GM23248 (cell line): Measurements from ENCODE around the gene GPR139. TPM values are rescaled to one million over a fixed set of nuclear protein-coding genes. Genes with fewer than 3 reads are reported as not detected.

Source experiments
- DNase-seq: peaks from one replicate; pipeline ENCODE4 v3.0.0-alpha.2; 2015
- H2AFZ ChIP-seq: fragments of 200-600 bp; sonication (generic); 2 replicates; pipeline ENCODE4 v1.6.1; 2016; ENCODE audit warnings: antibody characterized with exemption
- H3F3A ChIP-seq: fragments of 200-600 bp; sonication (generic); 2 replicates; pipeline ENCODE4 v1.6.1; 2016; ENCODE audit warnings: mild to moderate bottlenecking, antibody characterized with exemption, mixed run types; ENCODE audit not compliant: insufficient read depth
- H3K27ac ChIP-seq: fragments of 200-600 bp; sonication (generic); 2 replicates; pipeline ENCODE4 v1.5.1; 2016; ENCODE audit warnings: mild to moderate bottlenecking
- H3K27me3 ChIP-seq: fragments of 200-600 bp; sonication (generic); replicated peaks from 2 replicates; pipeline ENCODE4 v1.6.1; 2016; ENCODE audit warnings: mild to moderate bottlenecking; ENCODE audit not compliant: insufficient read depth
- H3K36me3 ChIP-seq: fragments of 200-600 bp; sonication (generic); 2 replicates; pipeline ENCODE4 v1.6.1; 2016; ENCODE audit warnings: low read depth, mild to moderate bottlenecking
- H3K4me1 ChIP-seq: fragments of 200-600 bp; sonication (generic); 2 replicates; pipeline ENCODE4 v1.6.1; 2016; ENCODE audit warnings: mild to moderate bottlenecking; ENCODE audit not compliant: insufficient read depth
- H3K4me2 ChIP-seq: fragments of 200-600 bp; sonication (generic); one replicate; pipeline ENCODE4 v1.6.1; 2016; ENCODE audit warnings: mild to moderate bottlenecking; ENCODE audit not compliant: unreplicated experiment
- H3K4me3 ChIP-seq: fragments of 200-600 bp; sonication (generic); 2 replicates; pipeline ENCODE4 v1.5.1; 2016; ENCODE audit warnings: mild to moderate bottlenecking
- H3K79me2 ChIP-seq: fragments of 200-600 bp; sonication (generic); 2 replicates; pipeline ENCODE4 v1.6.1; 2016; ENCODE audit warnings: mild to moderate bottlenecking; ENCODE audit not compliant: insufficient read depth
- H3K9ac ChIP-seq: fragments of 200-600 bp; sonication (generic); 2 replicates; pipeline ENCODE4 v1.6.1; 2016; ENCODE audit warnings: mild to moderate bottlenecking
- H3K9me2 ChIP-seq: fragments of 200-600 bp; sonication (generic); 2 replicates; pipeline ENCODE4 v1.6.1; 2016; ENCODE audit warnings: mixed run types, mild to moderate bottlenecking, moderate library complexity; ENCODE audit not compliant: insufficient read depth
- H3K9me3 ChIP-seq: fragments of 200-600 bp; sonication (generic); one replicate; pipeline ENCODE4 v1.6.1; 2017; ENCODE audit warnings: low read depth
- H4K20me1 ChIP-seq: fragments of 200-600 bp; sonication (generic); 2 replicates; pipeline ENCODE4 v1.6.0; 2016; ENCODE audit not compliant: insufficient read depth
- EZH2 ChIP-seq: fragments of 200-600 bp; sonication (generic); IDR thresholded peaks from 2 replicates; pipeline ENCODE4 v1.6.1; 2018; ENCODE audit warnings: antibody characterized with exemption, mild to moderate bottlenecking; ENCODE audit not compliant: insufficient read depth, poor library complexity, severe bottlenecking
- EZH2phosphoT487 ChIP-seq: fragments of 200-600 bp; sonication (generic); IDR thresholded peaks from 2 replicates; pipeline ENCODE4 v1.6.1; 2018; ENCODE audit warnings: antibody characterized with exemption, moderate library complexity, mild to moderate bottlenecking, low read depth; ENCODE audit not compliant: insufficient read depth
- WGBS, 2 experiments: methylation state at CpG; one replicate each; pipeline ENCODE4 v1.1.6; 2015 to 2017; ENCODE audit warnings: low lambda C conversion rate in 2 of 2, low coverage in 1 of 2; ENCODE audit errors: missing lambda C conversion rate in 2 of 2; 5-methylcytosine and 5-hydroxymethylcytosine counted together
- in situ Hi-C: fragments of 300-500 bp; cut with MboI; formaldehyde crosslinking; loops from 2 replicates; pipeline ENCODE4 v1.15.0; 2020
- polyA plus RNA-seq: library from polyadenylated mRNA; unstranded; fragments of >200 nt; fragmentation: Nextera tagmentation; extraction: Ambion mirVana; gene quantifications from 2 replicates; pipeline ENCODE4 v1.2.1, GENCODE V29; 2016
- total RNA-seq: library from RNA; depleted of rRNA; stranded (reverse); fragments of >200 nt; shearing (Covaris generic); gene quantifications from 2 replicates; pipeline ENCODE4 v1.2.3, GENCODE V29; 2014

Gene GPR139
- total and polyA plus RNA-seq, 2 experiments from 2014 or later, result not detected

DNA sequence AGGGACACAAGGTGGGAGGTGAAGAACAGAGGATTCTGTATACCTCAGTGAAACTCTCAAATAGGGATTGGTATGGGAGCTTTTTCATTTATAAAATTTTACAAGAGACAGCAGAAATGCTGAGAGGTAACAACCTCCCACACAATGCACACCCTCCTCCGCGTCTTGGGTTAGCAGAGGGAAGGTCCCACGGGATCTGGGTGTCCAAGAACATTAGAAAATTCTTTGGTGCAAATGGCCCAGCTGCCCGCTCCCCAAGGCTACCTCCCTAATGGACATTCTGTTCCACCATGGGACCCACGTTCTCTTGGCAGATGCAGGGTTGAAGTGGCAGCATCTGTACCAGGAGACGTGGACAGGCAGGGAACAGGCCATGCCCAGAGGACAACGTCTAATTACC, 22.5 kb downstream of the GPR139 start:
- Histone ChIP-seq H2AFZ (no peak overlapping the region), H3K4me3 (no peak overlapping the region), H3K27ac (no peak overlapping the region), H3K36me3 (no peaks in the 10 kb centered on the region), H3K9me3 (no peaks in the 10 kb centered on the region), H4K20me1 (no peaks in the 10 kb centered on the region), H3F3A (no peaks in the 10 kb centered on the region), H3K79me2 (no peaks in the 10 kb centered on the region), H3K9me2 (no peaks in the 10 kb centered on the region), H3K9ac (no peak overlapping the region), H3K4me1 (no peaks in the 10 kb centered on the region), H3K4me2 (no peak overlapping the region), H3K27me3 (no peaks in the 10 kb centered on the region)
- in situ Hi-C loops, result no loop called here
- TF ChIP-seq EZH2 (no peak), EZH2phosphoT487 (no peak)
- DNase-seq, result no peak
- WGBS, 2 experiments, result 20 to 22% methylated on average over 7 of the region's 7 CpGs

DNA sequence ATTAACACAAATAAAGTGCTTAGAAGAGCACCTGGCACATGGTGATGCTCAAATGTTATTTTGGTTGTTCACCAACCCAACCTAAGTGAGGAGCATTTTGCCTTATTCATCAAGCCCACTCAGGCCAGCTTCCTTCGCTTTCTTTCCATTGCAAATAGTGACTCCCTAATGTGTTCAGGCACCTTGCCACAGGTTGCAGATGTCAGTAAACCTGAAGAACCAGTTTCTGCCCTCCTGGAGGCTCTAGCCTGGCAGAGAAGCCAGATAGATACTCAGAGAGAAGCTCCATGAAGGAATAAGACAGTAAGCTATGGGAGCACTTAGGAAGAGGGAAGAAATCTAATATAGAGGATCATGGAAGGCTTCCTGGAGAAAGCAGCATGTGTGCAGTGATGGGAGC, 23.9 kb downstream of the GPR139 start:
- in situ Hi-C loops, result no loop called here
- no peak overlapping the region for H3K27ac ChIP-seq
- no peaks in the 10 kb centered on the region for H3K9me2 ChIP-seq
- H3K36me3 ChIP-seq, result no peaks in the 10 kb centered on the region
- H2AFZ ChIP-seq, result no peak overlapping the region
- H3K4me1 ChIP-seq, result no peaks in the 10 kb centered on the region
- no peak overlapping the region for H3K4me3 ChIP-seq
- TF ChIP-seq EZH2phosphoT487, result no peak
- no peak for TF ChIP-seq EZH2
- DNase-seq, result no peak
- no peaks in the 10 kb centered on the region for H4K20me1 ChIP-seq
- H3K9me3 ChIP-seq, result no peaks in the 10 kb centered on the region
- H3K27me3 ChIP-seq, result no peaks in the 10 kb centered on the region
- no peaks in the 10 kb centered on the region for H3K79me2 ChIP-seq
- 0 to 5% methylated on average over 1 of the region's 1 CpG for WGBS, 2 experiments
- no peak overlapping the region for H3K4me2 ChIP-seq
- no peaks in the 10 kb centered on the region for H3F3A ChIP-seq
- H3K9ac ChIP-seq, result no peak overlapping the region

DNA sequence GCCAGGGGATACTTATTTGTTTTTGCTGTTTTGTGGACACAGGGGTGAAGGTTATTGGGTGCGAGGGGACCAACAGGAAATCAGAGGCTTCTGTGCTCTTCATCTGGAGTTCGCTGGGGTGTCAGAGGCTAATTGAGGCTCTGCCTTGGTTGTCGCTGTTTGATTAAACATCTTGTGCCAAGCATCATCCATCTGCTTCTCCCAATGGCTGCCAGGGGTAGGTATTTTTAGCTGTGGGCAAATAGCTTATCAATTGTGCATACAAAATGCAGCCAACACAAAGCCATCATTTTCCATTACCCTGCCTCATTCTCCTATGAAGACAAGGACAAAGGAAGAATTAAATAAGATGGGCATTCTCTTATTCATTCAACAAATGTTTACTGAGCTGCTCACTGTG, 27.8 kb downstream of the GPR139 start:
- Histone ChIP-seq H3K9me3 (no peaks in the 10 kb centered on the region), H3K4me1 (no peaks in the 10 kb centered on the region), H2AFZ (no peak overlapping the region), H3K9ac (no peak overlapping the region), H3K79me2 (no peaks in the 10 kb centered on the region), H3K27ac (no peak overlapping the region), H3K36me3 (no peaks in the 10 kb centered on the region), H3K4me3 (no peak overlapping the region), H3K9me2 (no peaks in the 10 kb centered on the region), H3K27me3 (no peaks in the 10 kb centered on the region), H3F3A (no peaks in the 10 kb centered on the region), H4K20me1 (no peaks in the 10 kb centered on the region), H3K4me2 (no peak overlapping the region)
- WGBS, 2 experiments, result 31% methylated on average over 3 of the region's 3 CpGs
- TF ChIP-seq EZH2phosphoT487, result no peak
- no peak for TF ChIP-seq EZH2
- no peak for DNase-seq
- in situ Hi-C loops, result no loop called here

DNA sequence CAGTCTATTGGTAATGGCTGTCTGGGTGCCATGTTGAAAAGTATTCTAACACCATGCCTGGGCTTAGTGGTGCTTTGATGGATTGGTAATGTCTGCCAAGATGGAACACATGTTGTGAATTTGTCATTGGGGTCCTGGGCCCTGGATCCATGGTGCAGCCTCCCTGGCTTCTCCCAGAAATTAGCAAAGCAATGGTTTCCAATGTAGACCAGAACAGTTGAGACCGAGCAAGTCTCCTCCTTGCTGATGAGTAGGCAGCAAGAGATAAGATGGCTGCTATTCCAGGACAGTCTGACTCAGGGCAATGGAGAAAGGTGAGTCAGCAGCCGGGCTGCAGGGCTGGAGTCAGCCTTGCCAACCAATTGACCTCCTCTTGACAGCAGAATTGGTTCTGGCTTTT, 30.8 kb downstream of the GPR139 start:
- Histone ChIP-seq H3K36me3 (no peaks in the 10 kb centered on the region), H3K27me3 (no peaks in the 10 kb centered on the region), H2AFZ (no peak overlapping the region), H3K79me2 (no peaks in the 10 kb centered on the region), H3K9ac (no peak overlapping the region), H3K4me1 (no peaks in the 10 kb centered on the region), H3K4me3 (no peak overlapping the region), H3K4me2 (no peak overlapping the region), H3K27ac (no peak overlapping the region), H3F3A (no peaks in the 10 kb centered on the region), H3K9me2 (no peaks in the 10 kb centered on the region), H3K9me3 (no peaks in the 10 kb centered on the region), H4K20me1 (no peaks in the 10 kb centered on the region)
- 5 to 15% methylated on average over 2 of the region's 2 CpGs for WGBS, 2 experiments
- peak; percentile 17 for DNase-seq
- in situ Hi-C loops, result no loop called here
- TF ChIP-seq EZH2, result no peak
- TF ChIP-seq EZH2phosphoT487, result no peak

DNA sequence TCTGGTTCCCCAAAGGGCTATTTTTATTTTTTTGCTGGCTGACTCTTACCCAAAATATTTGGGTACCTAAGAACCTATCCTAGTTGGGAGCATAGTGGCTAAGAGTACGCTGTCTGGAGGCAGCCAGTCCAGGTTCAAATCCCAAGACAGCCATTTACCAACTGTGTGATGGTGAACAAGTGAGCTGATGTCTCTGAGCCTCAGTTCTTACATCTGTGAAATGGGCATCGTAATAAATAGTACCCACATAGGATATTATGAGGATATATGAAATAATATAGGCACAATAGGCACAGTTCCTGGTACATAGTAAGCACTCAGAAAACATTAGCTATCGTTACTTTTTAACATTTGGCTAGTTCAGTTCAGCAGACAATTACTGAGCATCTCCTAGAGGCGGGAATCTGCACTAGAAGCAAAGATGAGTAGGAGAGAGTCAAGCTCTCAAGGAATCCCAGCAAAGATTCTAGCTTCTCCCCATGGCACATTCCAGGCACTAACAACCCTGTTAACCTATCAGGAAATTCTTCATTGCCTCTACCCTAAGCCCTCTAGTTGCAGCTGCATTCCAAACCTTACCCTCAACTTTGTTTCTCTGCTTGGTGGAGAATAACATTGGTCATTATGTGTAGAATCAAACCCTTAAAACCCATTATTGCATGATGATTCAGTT, 31.6 kb downstream of the GPR139 start:
- no peak overlapping the region for H2AFZ ChIP-seq
- no peak for DNase-seq
- TF ChIP-seq EZH2phosphoT487 (no peak), EZH2 (no peak)
- no peak overlapping the region for H3K4me3 ChIP-seq
- no peak overlapping the region for H3K4me2 ChIP-seq
- no peaks in the 10 kb centered on the region for H3K9me2 ChIP-seq
- H3K79me2 ChIP-seq, result no peaks in the 10 kb centered on the region
- H3K9me3 ChIP-seq, result no peaks in the 10 kb centered on the region
- no peaks in the 10 kb centered on the region for H4K20me1 ChIP-seq
- WGBS, 2 experiments, result 8 to 15% methylated on average over 4 of the region's 4 CpGs
- no peak overlapping the region for H3K27ac ChIP-seq
- H3F3A ChIP-seq, result no peaks in the 10 kb centered on the region
- no peaks in the 10 kb centered on the region for H3K27me3 ChIP-seq
- no peaks in the 10 kb centered on the region for H3K4me1 ChIP-seq
- in situ Hi-C loops, result no loop called here
- H3K36me3 ChIP-seq, result no peaks in the 10 kb centered on the region
- H3K9ac ChIP-seq, result no peak overlapping the region
